BE2C (cell line): ENCODE results near the gene RSPH1.

Source experiments
- DNase-seq: peaks from one replicate; pipeline ENCODE4 v3.0.0-alpha.2; 2020
- H3K27me3 ChIP-seq: fragments of 250-450 bp; sonication (Bioruptor Pico); 2 replicates; pipeline ENCODE4 v1.5.1; 2020; ENCODE audit warnings: mild to moderate bottlenecking
- H3K36me3 ChIP-seq: fragments of 250-450 bp; sonication (Bioruptor Pico); 2 replicates; pipeline ENCODE4 v1.5.1; 2020; ENCODE audit warnings: mild to moderate bottlenecking
- H3K4me1 ChIP-seq: fragments of 250-450 bp; sonication (Bioruptor Pico); 2 replicates; pipeline ENCODE4 v1.5.1; 2020
- H3K4me3 ChIP-seq: 2 replicates; pipeline ENCODE4 v1.5.1; 2011; ENCODE audit warnings: low read depth, low read length
- H3K9me3 ChIP-seq: fragments of 250-450 bp; sonication (Bioruptor Pico); 2 replicates; pipeline ENCODE4 v1.5.1; 2020
- TF ChIP-seq, protein P1 (sequence below): IDR thresholded peaks from 2 replicates; pipeline ENCODE4 v1.5.1; 2012; ENCODE audit warnings: mild to moderate bottlenecking, low read depth, low read length

Gene RSPH1

DNA sequence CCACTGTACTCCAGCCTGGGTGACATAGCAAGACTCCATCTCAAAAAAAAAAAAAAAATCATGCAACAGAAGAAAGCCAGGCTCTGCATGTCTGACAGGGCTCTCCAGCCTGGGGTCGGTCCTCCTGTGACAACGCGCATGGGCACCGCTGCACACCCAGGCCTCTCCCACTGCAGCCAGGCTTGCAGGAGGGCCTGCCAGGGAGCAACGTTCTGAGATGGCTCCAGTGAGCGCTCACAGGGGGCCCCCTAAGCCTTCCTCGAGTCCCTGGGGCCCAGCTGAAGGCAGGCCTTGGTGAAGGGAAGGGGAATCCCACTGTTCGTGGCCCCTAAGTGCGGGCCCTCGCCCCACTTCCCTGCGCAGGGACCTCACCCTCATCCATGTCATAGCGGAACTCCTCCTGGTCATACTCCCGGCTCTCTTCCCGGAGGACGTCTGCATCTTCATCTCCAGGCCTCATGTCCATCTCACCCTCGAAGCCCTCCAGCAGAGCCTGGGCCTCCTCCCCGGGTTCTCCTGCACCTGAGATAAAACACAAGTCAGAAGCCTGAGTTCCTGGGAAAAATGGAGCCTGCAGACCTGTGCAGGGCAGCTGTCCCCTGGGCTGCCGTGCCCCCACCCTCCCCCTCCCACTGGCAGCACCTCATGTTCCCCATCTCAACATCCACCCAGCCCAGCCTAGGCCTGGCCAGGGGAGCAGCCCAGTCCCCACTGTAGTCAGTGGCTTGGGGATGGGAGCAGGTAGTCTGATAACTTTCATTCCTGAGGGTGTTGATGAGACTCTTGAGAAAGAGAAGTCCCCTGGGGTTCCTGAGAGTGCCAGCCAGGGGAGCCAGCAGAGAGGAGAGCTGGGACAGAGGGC is 20.3 kb downstream of the RSPH1 start:
- H3K4me1 ChIP-seq, result no peaks in the 10 kb centered on the region; the same call in 1 of the 2 replicates
- no peak overlapping the region for H3K4me3 ChIP-seq
- no peaks in the 10 kb centered on the region for H3K27me3 ChIP-seq
- DNase-seq, result no peak
- no peaks in the 10 kb centered on the region for H3K9me3 ChIP-seq
- TF ChIP-seq, protein P1, sequence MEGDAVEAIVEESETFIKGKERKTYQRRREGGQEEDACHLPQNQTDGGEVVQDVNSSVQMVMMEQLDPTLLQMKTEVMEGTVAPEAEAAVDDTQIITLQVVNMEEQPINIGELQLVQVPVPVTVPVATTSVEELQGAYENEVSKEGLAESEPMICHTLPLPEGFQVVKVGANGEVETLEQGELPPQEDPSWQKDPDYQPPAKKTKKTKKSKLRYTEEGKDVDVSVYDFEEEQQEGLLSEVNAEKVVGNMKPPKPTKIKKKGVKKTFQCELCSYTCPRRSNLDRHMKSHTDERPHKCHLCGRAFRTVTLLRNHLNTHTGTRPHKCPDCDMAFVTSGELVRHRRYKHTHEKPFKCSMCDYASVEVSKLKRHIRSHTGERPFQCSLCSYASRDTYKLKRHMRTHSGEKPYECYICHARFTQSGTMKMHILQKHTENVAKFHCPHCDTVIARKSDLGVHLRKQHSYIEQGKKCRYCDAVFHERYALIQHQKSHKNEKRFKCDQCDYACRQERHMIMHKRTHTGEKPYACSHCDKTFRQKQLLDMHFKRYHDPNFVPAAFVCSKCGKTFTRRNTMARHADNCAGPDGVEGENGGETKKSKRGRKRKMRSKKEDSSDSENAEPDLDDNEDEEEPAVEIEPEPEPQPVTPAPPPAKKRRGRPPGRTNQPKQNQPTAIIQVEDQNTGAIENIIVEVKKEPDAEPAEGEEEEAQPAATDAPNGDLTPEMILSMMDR, result no peak
- H3K36me3 ChIP-seq, result no peaks in the 10 kb centered on the region

GRCh38 chr21:42475036-42475435 is 21.0 kb downstream of the RSPH1 start:
- no peak overlapping the region for H3K4me3 ChIP-seq
- H3K36me3 ChIP-seq, result no peaks in the 10 kb centered on the region
- no peaks in the 10 kb centered on the region; the same call in 1 of the 2 replicates for H3K4me1 ChIP-seq
- no peaks in the 10 kb centered on the region for H3K27me3 ChIP-seq
- H3K9me3 ChIP-seq, result no peaks in the 10 kb centered on the region
- no peak for DNase-seq
- TF ChIP-seq, protein P1, result no peak

DNA sequence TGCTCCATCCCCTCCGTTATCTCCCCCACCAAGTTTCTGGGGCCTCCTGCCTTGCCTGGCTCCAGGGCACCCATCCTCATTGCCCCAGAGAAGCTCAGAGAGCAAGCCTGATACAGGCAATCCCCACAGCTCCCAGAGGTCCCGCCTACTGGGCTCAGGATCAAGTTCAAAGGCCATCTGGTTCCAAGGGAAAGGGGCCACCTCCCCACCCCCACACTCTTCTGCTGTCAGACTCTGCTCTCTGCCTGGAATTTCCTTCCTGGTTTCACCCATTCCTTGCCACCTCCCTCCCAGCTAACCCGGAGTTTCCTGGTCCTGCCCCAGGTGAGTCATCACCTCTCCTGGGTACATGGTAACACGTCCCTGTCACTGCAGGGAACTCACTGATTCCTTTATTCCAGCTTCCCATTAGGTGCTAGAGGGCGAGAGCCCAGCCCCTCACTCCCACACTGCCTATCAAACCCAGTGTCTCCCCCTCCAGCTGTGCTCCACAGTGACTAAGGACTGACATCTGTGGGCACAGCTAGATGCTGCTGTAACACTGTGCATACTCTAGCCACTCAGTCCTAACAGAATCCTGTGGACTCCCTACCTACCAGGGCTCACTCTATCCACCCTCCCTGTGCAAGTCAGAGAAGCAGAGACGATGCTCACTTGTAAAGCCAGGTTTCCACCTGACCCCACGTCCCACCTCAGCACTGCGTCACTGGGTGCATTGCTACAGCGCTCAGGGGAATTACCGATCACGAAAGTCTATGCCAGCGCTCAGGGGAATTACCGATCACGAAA is 21.8 kb downstream of the RSPH1 start:
- Histone ChIP-seq H3K4me3 (no peak overlapping the region), H3K36me3 (no peaks in the 10 kb centered on the region), H3K27me3 (no peaks in the 10 kb centered on the region), H3K4me1 (no peaks in the 10 kb centered on the region; the same call in 1 of the 2 replicates), H3K9me3 (no peaks in the 10 kb centered on the region)
- TF ChIP-seq, protein P1, result no peak
- DNase-seq, result peak; percentile 28

- H3K4me3 ChIP-seq, result no peak overlapping the region
- DNase-seq, result no peak
- no peaks in the 10 kb centered on the region for H3K36me3 ChIP-seq
- H3K4me1 ChIP-seq, result no peaks in the 10 kb centered on the region; the same call in 1 of the 2 replicates
- TF ChIP-seq, protein P1, result no peak
- H3K27me3 ChIP-seq, result no peaks in the 10 kb centered on the region
- H3K9me3 ChIP-seq, result no peaks in the 10 kb centered on the region
Observed at GRCh38 chr21:42473498-42474042, 22.5 kb downstream of the RSPH1 start.

DNA sequence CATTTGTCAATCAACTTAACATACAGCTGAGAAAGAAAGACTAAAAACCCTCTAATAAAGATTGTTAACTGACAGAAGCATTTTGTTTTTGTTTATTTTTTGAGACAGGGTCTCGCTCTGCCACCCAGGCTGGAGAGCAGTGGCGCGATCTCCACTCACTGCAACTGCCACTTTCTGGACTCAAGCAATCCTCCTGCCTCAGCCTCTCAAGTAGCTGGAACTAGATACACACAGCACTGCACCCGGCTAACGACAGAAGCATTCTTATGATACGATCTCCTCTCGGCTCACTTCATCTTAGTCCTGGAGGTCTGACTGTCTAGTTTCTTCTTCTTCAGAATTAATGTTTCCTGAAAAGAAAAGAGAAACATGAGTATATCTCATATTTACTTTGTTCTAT is 23.5 kb downstream of the RSPH1 start:
- Histone ChIP-seq H3K9me3 (no peaks in the 10 kb centered on the region), H3K36me3 (no peaks in the 10 kb centered on the region), H3K4me1 (no peaks in the 10 kb centered on the region; the same call in 1 of the 2 replicates), H3K4me3 (no peak overlapping the region), H3K27me3 (no peaks in the 10 kb centered on the region)
- DNase-seq, result no peak
- TF ChIP-seq, protein P1, result no peak
